ENCODE measurements around the gene CHD3. TPM values are rescaled to one million over a fixed set of nuclear protein-coding genes. Genes with fewer than 3 reads are reported as not detected.

The CHD3 gene
- total and polyA plus RNA-seq, 2 donors (not counting 3 experiments of a cell fraction or from before 2014, with no cell fraction given): 102 to 185 TPM

DNA sequence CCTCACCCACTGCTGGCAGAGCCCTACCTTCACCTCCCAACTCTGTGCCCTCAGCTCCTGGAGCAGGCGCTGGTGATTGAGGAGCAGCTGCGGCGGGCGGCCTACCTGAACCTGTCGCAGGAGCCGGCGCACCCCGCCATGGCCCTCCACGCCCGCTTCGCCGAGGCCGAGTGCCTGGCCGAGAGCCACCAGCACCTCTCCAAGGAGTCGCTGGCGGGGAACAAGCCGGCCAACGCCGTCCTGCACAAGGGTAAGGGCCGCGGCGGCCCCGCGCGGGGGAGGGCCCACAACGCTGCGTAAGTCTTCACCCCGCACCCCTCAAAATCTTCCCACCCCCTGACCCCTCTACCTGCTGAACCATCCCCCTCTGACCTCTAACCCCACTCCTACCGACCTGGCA is 20.5 kb downstream of the CHD3 start:
- no peaks in the 10 kb centered on the region for H3K4me1 ChIP-seq (ENCODE audit: control insufficient read depth, extremely low read depth, insufficient read depth, low read length)
- no peaks in the 10 kb centered on the region for H3K27me3 ChIP-seq (ENCODE audit: control insufficient read depth in 2 of 2, insufficient read depth in 2 of 2, low read length in 2 of 2)
- H4K20me1 ChIP-seq (replicated peaks; ENCODE audit: control insufficient read depth, extremely low read depth, insufficient read depth, low read length): no peaks in the 10 kb centered on the region
- BruUV-seq (replicated peaks): no TSS peak
- intact Hi-C loops (cut with micrococcal nuclease): no loop called here
- no peak for FAIRE-seq
- ChIA-PET CTCF (interaction anchor here (2.3 kb wide), 1 partner anchor 80 kb away, joined by 8 read pairs; no protein-coding TSS in a partner anchor), POLR2A (no interaction called here)
- DNase-seq (ENCODE audit: low read depth, low spot score): no peak
- H3K79me2 ChIP-seq (ENCODE audit: control insufficient read depth, insufficient read depth, low read length): no peaks in the 10 kb centered on the region
- H3K9me1 ChIP-seq (replicated peaks; ENCODE audit: control insufficient read depth, extremely low read depth, insufficient read depth, low read length): no peaks in the 10 kb centered on the region
- no peak overlapping the region for H2AFZ ChIP-seq (ENCODE audit: low read depth, low read length)
- H3K4me3 ChIP-seq (replicated peaks in 1 of 3; ENCODE audit: insufficient read depth in 1 of 3, low read depth in 1 of 3, low read length in 3 of 3): no peak overlapping the region
- dilution Hi-C loops (cut with MboI; ENCODE audit: extremely low pct_ligation_motif_present, low sequenced_read_pairs): no loop called here
- H3K27ac ChIP-seq (ENCODE audit: insufficient read depth, low read depth, low read length): no peak overlapping the region
- no peak overlapping the region for H3K4me2 ChIP-seq (ENCODE audit: insufficient read depth, low read length)
- H3K9me3 ChIP-seq (replicated peaks; ENCODE audit: control insufficient read depth, insufficient read depth, low read length): no peaks in the 10 kb centered on the region
- peaks cover 20 to 77% of the 10 kb centered on the region in 2 experiments for H3K36me3 ChIP-seq (ENCODE audit: control insufficient read depth in 2 of 2, extremely low read depth in 1 of 2, insufficient read depth in 2 of 2, low read length in 2 of 2)
- no peak for TF ChIP-seq POLR2A (IDR thresholded peaks at IDR 0.05; ENCODE audit: low read depth, low read length)
- TF ChIP-seq FOS (IDR thresholded peaks at IDR 0.05; ENCODE audit: borderline replicate concordance, insufficient read depth, low read length): no peak
- no peak for TF ChIP-seq MYC (IDR thresholded peaks at IDR 0.05; ENCODE audit: low read depth, low read length)
- TF ChIP-seq GATA2 (IDR thresholded peaks at IDR 0.05; ENCODE audit: insufficient read depth, insufficient read length, low read depth, low read length): no peak
- no peak for TF ChIP-seq MAX (IDR thresholded peaks at IDR 0.05; ENCODE audit: insufficient read depth, insufficient read length)
- TF ChIP-seq JUN (IDR thresholded peaks at IDR 0.05; ENCODE audit: borderline replicate concordance, insufficient read depth, insufficient read length, low read depth): no peak
- TF ChIP-seq POLR2AphosphoS5 (IDR thresholded peaks at IDR 0.05; ENCODE audit: insufficient read depth, low read depth, low read length): no peak
- TF ChIP-seq EZH2 (IDR thresholded peaks at IDR 0.05; ENCODE audit: borderline replicate concordance, low read depth, low read length, severe bottlenecking): no peak
- no peak for TF ChIP-seq CTCF (IDR thresholded peaks at IDR 0.05; ENCODE audit: extremely low read depth in 1 of 2, insufficient read depth in 1 of 2, low read depth in 1 of 2, low read length in 2 of 2)
- H3K9ac ChIP-seq (replicated peaks; ENCODE audit: extremely low read depth, insufficient read depth, low read length): no peak overlapping the region
